Esophagus muscularis mucosa (tissue), 4 donors: Measurements from ENCODE around the gene CRTC1. TPM values are rescaled to one million over a fixed set of nuclear protein-coding genes. Genes with fewer than 3 reads are reported as not detected.

Experiments
- DNase-seq: peaks from one replicate; pipeline ENCODE4 v3.0.0-alpha.2; 2017; ENCODE audit errors: extremely low spot score
- H3K27ac ChIP-seq, 4 donors: fragments of 200-600 bp; sonication (generic); replicated peaks in 1 of 4; 1 replicate in 3 of 4; 2 replicates in 1 of 4; pipeline ENCODE4 v1.5.1; 2016 to 2019; ENCODE audit warnings: mild to moderate bottlenecking in 1 of 4
- H3K27me3 ChIP-seq, 4 donors: fragments of 200-600 bp; sonication (generic); one replicate each; pipeline versions ENCODE4 v1.5.1 to v1.6.0; 2016 to 2019
- H3K36me3 ChIP-seq, 4 donors: fragments of 200-600 bp; sonication (generic); one replicate each; pipeline ENCODE4 v1.5.1; 2016 to 2019
- H3K4me1 ChIP-seq, 4 donors: fragments of 200-600 bp; sonication (generic); one replicate each; pipeline ENCODE4 v1.5.1; 2016 to 2019
- H3K4me3 ChIP-seq, 4 donors: fragments of 200-600 bp; sonication (generic); 1 replicate in 2 of 4; 2 replicates in 2 of 4; pipeline ENCODE4 v1.5.1; 2016 to 2019; ENCODE audit warnings: mild to moderate bottlenecking in 4 of 4, moderate library complexity in 1 of 4
- H3K9me3 ChIP-seq, 4 donors: fragments of 200-600 bp; sonication (generic); 1 replicate in 3 of 4; 2 replicates in 1 of 4; pipeline ENCODE4 v1.5.1; 2016 to 2019
- EP300 ChIP-seq: sonication (generic); formaldehyde crosslinking; IDR thresholded peaks from one replicate; pipeline ENCODE4 v1.6.1; 2017; ENCODE audit warnings: antibody characterized with exemption
- POLR2A ChIP-seq: fragments of 450-650 bp; IDR thresholded peaks from one replicate; pipeline ENCODE4 v1.6.1; 2017; ENCODE audit warnings: antibody characterized with exemption, moderate library complexity, mild to moderate bottlenecking, low read depth
- POLR2AphosphoS5 ChIP-seq, 2 donors: sonication (generic); formaldehyde crosslinking; IDR thresholded peaks; one replicate each; pipeline ENCODE4 v1.6.1; 2017; ENCODE audit warnings: antibody characterized with exemption in 2 of 2
- WGBS: methylation state at CpG from one replicate; pipeline ENCODE4 v1.1.5; 2018; 5-methylcytosine and 5-hydroxymethylcytosine counted together
- intact Hi-C: fragments of 100-400 bp; cut with DNase I; formaldehyde crosslinking; loops from one replicate; pipeline ENCODE4 v1.15.1; 2023
- total RNA-seq, 4 donors: library from RNA; depleted of rRNA; stranded (reverse); fragments of >200 nt; gene quantifications; one replicate each; pipeline versions ENCODE4 v1.1.0 to v1.2.1, GENCODE V29; 2016
- TF ChIP-seq, protein P1 (sequence below), 3 experiments: fragments of 200-600 bp in 2 of 3; fragments of 450-650 bp in 1 of 3; sonication (generic) in 2 of 3; IDR thresholded peaks; one replicate each; pipeline ENCODE4 v1.5.1; 2017 to 2019; ENCODE audit warnings: antibody characterized with exemption in 3 of 3, mild to moderate bottlenecking in 2 of 3, moderate library complexity in 1 of 3

The CRTC1 gene
- total RNA-seq, 4 donors from 2014 or later = 5.3 to 10.1 (median 6.6) TPM

DNA sequence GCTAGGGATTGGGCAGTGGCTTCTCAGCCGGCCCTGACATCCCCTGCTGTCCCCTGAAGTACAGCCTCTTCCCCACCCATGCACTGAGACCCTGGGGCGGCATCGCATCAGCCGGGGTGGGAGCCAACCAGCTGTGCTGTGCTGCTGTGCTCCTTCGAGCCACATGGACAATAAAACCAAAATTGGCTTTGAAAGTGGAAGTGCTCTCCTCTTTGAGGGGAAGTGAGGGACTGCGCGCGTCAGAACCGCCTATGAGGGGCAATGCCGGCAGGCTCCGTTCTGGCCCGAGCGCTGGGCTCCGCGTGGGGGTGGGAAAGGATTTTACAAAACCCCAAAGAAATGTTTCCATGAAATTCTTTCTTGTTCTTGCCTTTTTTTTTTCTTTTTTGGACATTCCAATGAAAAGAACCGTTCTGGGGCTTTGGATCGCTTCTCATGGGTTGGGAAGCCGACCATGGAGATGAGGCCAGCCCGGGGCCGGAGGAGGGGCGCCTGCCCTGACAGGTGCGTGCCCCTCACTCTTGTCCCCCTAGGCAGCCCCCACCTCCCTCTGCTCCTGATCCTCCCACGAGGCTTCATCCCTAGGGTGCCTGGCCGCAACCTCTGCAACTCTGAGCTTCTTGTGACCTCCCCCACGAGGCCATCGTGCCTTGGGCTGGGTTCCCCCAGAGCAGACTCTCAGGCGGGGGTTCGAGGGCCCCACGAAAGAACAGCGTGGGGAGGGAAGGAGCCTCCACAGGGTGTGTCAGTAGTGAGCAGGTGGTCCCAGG, 24.0 kb upstream of the CRTC1 start:
- no peak for DNase-seq
- Histone ChIP-seq H3K27ac (peak overlapping the region; percentile 78 to 87 (median 84)), H3K36me3 (peaks cover 0 to 4% (median 4%) of the 10 kb centered on the region in 4 donors), H3K9me3 (no peaks in the 10 kb centered on the region), H3K27me3 (no peaks in the 10 kb centered on the region), H3K4me3 (peak overlapping the region; percentile 10 to 31 (median 18)), H3K4me1 (peaks cover 48 to 94% (median 88%) of the 10 kb centered on the region in 4 donors)
- TF ChIP-seq POLR2A (no peak), POLR2AphosphoS5 (IDR thresholded peaks at IDR 0.05) (peak; percentile 54 to 62)
- intact Hi-C loops = no loop called here
- WGBS = 54% methylated on average over 22 of the region's 30 CpGs

DNA sequence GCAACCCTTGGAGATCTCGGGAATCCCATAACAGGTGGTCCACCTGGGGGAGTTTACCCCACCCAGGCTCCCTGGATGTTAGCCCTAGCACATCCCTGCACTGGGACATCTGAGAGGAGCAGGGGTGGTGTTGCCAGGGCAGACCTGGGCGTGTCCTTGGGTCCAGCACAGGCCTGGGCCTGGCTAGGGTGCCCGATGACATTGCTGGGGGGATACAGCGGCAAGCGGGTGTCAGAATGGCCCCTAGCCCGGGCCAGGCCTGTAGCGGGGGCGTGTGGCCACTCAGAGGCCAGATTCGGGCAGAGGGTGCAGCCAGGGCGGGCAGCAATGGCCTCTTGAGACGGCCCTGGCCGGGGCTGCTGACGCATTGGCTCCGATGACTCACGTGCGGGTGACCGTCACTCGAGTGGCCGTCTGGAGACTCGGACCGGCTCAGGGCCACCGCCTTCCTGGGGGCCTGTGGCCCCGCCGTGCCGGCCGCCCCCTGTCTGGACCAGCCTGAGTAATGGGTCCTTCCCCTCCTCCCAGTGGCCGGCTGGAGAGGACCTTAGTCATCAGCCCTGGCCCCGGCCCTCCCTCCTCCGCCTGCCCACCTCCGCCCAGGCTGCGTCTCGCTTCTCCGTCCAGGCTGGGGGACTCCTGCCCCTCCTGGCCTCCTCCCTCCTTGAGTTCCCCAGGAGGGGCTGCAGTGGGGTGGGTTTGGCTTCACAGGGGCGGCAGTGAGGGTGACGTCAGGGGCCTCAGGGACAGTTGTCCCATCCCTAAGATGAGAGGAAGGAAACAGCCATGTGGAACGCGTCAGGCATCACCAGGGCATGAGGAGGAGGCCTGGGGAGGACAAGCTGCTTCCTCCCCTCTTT, 23.2 kb upstream of the CRTC1 start:
- WGBS = 85% methylated on average over 12 of the region's 37 CpGs

DNA sequence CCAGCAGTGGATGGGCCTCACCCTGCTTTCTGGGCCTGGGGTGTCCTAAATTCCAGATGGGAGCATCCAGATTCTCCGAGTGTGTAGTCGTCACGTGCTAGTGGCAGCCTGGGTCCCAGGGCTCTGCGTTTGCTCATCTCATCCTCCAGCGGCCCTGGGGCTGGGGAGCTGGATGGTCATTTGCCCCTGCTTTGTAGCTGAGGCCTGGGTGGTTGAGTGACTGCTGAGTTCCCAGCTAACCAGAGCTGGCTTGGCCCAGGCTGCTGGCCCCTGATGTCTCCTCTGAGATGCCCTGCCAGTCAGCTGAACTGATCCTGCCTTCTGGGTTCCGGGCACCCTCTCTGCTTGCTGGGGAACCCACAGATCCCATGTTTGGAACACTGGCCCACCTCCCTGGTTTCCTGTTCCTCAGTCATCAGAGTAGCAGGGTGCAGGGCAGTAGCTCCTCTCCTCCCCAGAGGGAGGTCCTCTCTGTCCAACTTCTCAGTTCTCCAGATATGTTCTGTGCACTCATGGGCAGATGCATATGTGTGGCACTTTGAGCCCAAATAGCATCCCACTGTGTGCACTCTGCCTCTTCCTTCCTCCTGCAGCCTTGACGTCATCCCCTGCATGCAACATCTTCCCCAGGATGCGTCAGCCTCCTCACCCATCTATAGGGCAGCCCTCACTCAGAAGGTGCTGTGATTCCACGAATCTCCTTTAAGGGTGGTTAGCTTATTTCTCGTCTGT, 22.4 kb upstream of the CRTC1 start:
- no peaks in the 10 kb centered on the region for H3K9me3 ChIP-seq
- intact Hi-C loops = no loop called here
- 86% methylated on average over 8 of the region's 10 CpGs for WGBS
- peaks cover 0 to 17% (median 15%) of the 10 kb centered on the region in 4 donors for H3K36me3 ChIP-seq
- peak overlapping the region in 1 of 4 donors; percentile 31 for H3K4me3 ChIP-seq
- TF ChIP-seq EP300 (no peak), POLR2A (no peak), POLR2AphosphoS5 (IDR thresholded peaks at IDR 0.05) (no peak)
- TF ChIP-seq, protein P1, sequence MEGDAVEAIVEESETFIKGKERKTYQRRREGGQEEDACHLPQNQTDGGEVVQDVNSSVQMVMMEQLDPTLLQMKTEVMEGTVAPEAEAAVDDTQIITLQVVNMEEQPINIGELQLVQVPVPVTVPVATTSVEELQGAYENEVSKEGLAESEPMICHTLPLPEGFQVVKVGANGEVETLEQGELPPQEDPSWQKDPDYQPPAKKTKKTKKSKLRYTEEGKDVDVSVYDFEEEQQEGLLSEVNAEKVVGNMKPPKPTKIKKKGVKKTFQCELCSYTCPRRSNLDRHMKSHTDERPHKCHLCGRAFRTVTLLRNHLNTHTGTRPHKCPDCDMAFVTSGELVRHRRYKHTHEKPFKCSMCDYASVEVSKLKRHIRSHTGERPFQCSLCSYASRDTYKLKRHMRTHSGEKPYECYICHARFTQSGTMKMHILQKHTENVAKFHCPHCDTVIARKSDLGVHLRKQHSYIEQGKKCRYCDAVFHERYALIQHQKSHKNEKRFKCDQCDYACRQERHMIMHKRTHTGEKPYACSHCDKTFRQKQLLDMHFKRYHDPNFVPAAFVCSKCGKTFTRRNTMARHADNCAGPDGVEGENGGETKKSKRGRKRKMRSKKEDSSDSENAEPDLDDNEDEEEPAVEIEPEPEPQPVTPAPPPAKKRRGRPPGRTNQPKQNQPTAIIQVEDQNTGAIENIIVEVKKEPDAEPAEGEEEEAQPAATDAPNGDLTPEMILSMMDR (IDR thresholded peaks at IDR 0.05) = no peak
- peak overlapping the region; percentile 78 to 87 (median 84) for H3K27ac ChIP-seq
- H3K27me3 ChIP-seq = no peaks in the 10 kb centered on the region
- no peak for DNase-seq
- H3K4me1 ChIP-seq = peaks cover 54 to 99% (median 94%) of the 10 kb centered on the region in 4 donors

More for the DNA sequence above, 23.2 kb upstream of the CRTC1 start:
- H3K9me3 ChIP-seq = no peaks in the 10 kb centered on the region
- TF ChIP-seq POLR2AphosphoS5 (IDR thresholded peaks at IDR 0.05) = peak; percentile 32 to 44
- TF ChIP-seq EP300 = no peak
- intact Hi-C loops = no loop called here
- no peaks in the 10 kb centered on the region for H3K27me3 ChIP-seq
- H3K4me1 ChIP-seq = peaks cover 48 to 99% (median 92%) of the 10 kb centered on the region in 4 donors
- peak overlapping the region; percentile 10 to 31 (median 18) for H3K4me3 ChIP-seq
- H3K36me3 ChIP-seq = peaks cover 0 to 10% (median 8%) of the 10 kb centered on the region in 4 donors
- H3K27ac ChIP-seq = peak overlapping the region; percentile 78 to 87 (median 84)
- DNase-seq = no peak

DNA sequence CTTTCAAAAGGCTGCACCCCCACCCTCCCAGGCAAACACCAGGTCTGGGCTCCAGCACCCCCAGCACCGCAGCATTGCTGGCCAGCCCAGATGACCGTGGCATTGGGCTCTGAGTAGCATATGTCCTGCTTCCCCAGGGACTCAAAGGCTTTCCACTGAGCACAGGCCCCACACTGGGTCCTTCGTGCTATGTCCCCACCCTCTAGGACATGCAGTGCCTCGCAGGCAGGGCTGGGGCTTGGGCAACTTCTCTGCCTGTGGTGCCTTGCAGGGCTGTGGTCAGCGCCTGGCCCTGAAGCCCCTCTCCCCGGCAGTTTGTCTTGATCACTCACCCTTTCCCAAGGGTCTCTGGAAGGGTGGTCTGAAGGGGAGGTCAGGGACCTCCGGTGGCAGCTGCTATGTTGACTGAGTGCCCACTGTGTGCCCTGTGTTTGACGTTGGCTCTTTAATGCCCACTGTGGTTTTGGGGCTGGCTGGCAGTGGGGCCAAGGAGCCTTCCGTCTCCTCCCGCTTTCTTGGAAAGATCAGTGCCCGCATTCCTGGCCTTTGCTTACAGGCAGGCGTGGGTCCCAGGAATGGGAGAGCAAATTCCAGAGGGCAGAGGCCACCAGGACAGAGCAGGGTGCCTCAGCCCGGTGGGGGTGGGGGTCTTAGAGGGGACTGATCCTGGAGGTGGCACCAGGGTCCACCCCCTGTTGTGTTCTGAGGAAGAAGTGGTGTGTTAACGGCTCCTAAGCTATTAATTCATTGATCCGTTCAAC, 20.3 kb upstream of the CRTC1 start:
- Histone ChIP-seq H3K27me3 (no peaks in the 10 kb centered on the region), H3K27ac (peak overlapping the region; percentile 67 to 86 (median 72))

More for the DNA sequence above, 20.3 kb upstream of the CRTC1 start:
- WGBS = 74% methylated on average over 8 of the region's 15 CpGs
- intact Hi-C loops = no loop called here
- no peak for DNase-seq
- H3K9me3 ChIP-seq = no peaks in the 10 kb centered on the region
- TF ChIP-seq POLR2AphosphoS5 (IDR thresholded peaks at IDR 0.05) (no peak), POLR2A (no peak), EP300 (no peak)
- TF ChIP-seq, protein P1 (IDR thresholded peaks at IDR 0.05) = no peak
- H3K4me1 ChIP-seq = peaks cover 41 to 88% (median 84%) of the 10 kb centered on the region in 4 donors
- H3K36me3 ChIP-seq = peaks cover 8 to 33% (median 24%) of the 10 kb centered on the region in 4 donors
- H3K4me3 ChIP-seq = no peak overlapping the region
